NB4 (cell line): ENCODE measurements around the gene GMCL1.
A peak's percentile ranks its signal among the peaks of the same experiment; 100 is the strongest.

Source experiments
- DNase-seq: peaks from one replicate; pipeline ENCODE4 v3.0.0; 2010; ENCODE audit warnings: low read depth
- H3K4me3 ChIP-seq: one replicate; pipeline ENCODE4 v1.5.1; 2011; ENCODE audit warnings: mild to moderate bottlenecking, low read depth, low read length, moderate library complexity
- CTCF ChIP-seq: IDR thresholded peaks from one replicate; pipeline ENCODE4 v1.5.1; 2012; ENCODE audit warnings: low read depth, low read length
- MAX ChIP-seq: IDR thresholded peaks from 2 replicates; pipeline ENCODE4 v1.6.1; 2011; ENCODE audit warnings: low read depth, low read length
- MYC ChIP-seq: IDR thresholded peaks from 2 replicates; pipeline ENCODE4 v1.6.1; 2011; ENCODE audit warnings: low read depth, low read length
- POLR2A ChIP-seq: IDR thresholded peaks from 2 replicates; pipeline ENCODE4 v1.6.1; 2011; ENCODE audit warnings: mild to moderate bottlenecking; ENCODE audit not compliant: insufficient read length; ENCODE audit errors: extremely low read depth

GMCL1 gene

GRCh38 chr2:69911985-69912563 lies 82.6 kb downstream of the GMCL1 start:
- peak; percentile 82 for DNase-seq
- no peak for TF ChIP-seq MYC
- TF ChIP-seq CTCF = peak; percentile 22
- no peak for TF ChIP-seq POLR2A
- no peak overlapping the region for H3K4me3 ChIP-seq

- TF ChIP-seq MAX = peak; percentile 87
- TF ChIP-seq CTCF = peak; percentile 13
- TF ChIP-seq POLR2A = peak; percentile 67
- TF ChIP-seq MYC = peak; percentile 77; the same call in 1 of the 2 replicates
- H3K4me3 ChIP-seq = peak overlapping the region; percentile 75
- DNase-seq = peak; percentile 100
Measured at GRCh38 chr2:69914164-69914949, 84.9 kb downstream of the GMCL1 start.

GRCh38 chr2:69914950-69915945 lies 85.8 kb downstream of the GMCL1 start, which contains the start of gene MXD1:
Gene MXD1 (plus strand): TSS chr2:69915109. CDS start chr2:69915331, 222 bp downstream.
- peak within 1 kb of the TSS; percentile 75 for H3K4me3 ChIP-seq
- TF ChIP-seq MYC = 0 out of 2 replicates have a peak, but pooled peaks have one; percentile 13
- TF ChIP-seq MAX = 0 out of 2 replicates have a peak, but pooled peaks have one; percentile 5
- peak; percentile 66 for TF ChIP-seq POLR2A
- no peak for TF ChIP-seq CTCF
- peak; percentile 47 for DNase-seq

GRCh38 chr2:69916106-69916505 lies 86.6 kb downstream of the GMCL1 start:
- no peak for DNase-seq
- H3K4me3 ChIP-seq = peak overlapping the region; percentile 71

GRCh38 chr2:69917852-69918251 lies 88.4 kb downstream of the GMCL1 start:
- H3K4me3 ChIP-seq = peak overlapping the region; percentile 71
- TF ChIP-seq MYC (no peak), CTCF (no peak), POLR2A (no peak)
- DNase-seq = peak; percentile 67

More at GRCh38 chr2:69916106-69916505, 86.6 kb downstream of the GMCL1 start:
- no peak for TF ChIP-seq POLR2A
- TF ChIP-seq MYC = no peak
- TF ChIP-seq CTCF = no peak
